Neural progenitor cell (in vitro differentiated cells): ENCODE data around the gene INSC.

Experiments used
- CTCF ChIP-seq: fragments of 200-600 bp; sonication (generic); IDR thresholded peaks from 2 replicates; pipeline ENCODE4 v1.5.1; 2017; ENCODE audit warnings: antibody characterized with exemption, mild to moderate bottlenecking
- EZH2 ChIP-seq: fragments of 200-600 bp; sonication (generic); IDR thresholded peaks from 2 replicates; pipeline ENCODE4 v1.6.1; 2017; ENCODE audit warnings: antibody characterized with exemption, mild to moderate bottlenecking, moderate library complexity

GRCh38 chr11:15123849-15124248, 9.1 kb downstream of the INSC start:
- TF ChIP-seq CTCF (no peak), EZH2 (no peak)
